Neural cell (in vitro differentiated cells): ENCODE data around the gene CCSER2.

Experiments used
- EP300 ChIP-seq: fragments of 450-650 bp; conservative IDR thresholded peaks from 2 replicates; pipeline ENCODE4 v1.6.1; 2014; ENCODE audit warnings: antibody characterized with exemption, mild to moderate bottlenecking, moderate library complexity; ENCODE audit not compliant: poor library complexity, severe bottlenecking
- EZH2 ChIP-seq: fragments of 200-600, 300-800 bp; shearing (Covaris generic), sonication (generic); IDR thresholded peaks from 2 replicates; pipeline ENCODE4 v1.6.1; 2014; ENCODE audit warnings: antibody characterized with exemption, low read length, borderline replicate concordance, mild to moderate bottlenecking; ENCODE audit not compliant: insufficient read depth, poor library complexity, severe bottlenecking
- TF ChIP-seq, protein P1 (sequence below): fragments of 450-650 bp; IDR thresholded peaks from 2 replicates; pipeline ENCODE4 v1.5.1; 2014; ENCODE audit warnings: antibody characterized with exemption, mild to moderate bottlenecking, moderate library complexity; ENCODE audit not compliant: poor library complexity, severe bottlenecking

DNA sequence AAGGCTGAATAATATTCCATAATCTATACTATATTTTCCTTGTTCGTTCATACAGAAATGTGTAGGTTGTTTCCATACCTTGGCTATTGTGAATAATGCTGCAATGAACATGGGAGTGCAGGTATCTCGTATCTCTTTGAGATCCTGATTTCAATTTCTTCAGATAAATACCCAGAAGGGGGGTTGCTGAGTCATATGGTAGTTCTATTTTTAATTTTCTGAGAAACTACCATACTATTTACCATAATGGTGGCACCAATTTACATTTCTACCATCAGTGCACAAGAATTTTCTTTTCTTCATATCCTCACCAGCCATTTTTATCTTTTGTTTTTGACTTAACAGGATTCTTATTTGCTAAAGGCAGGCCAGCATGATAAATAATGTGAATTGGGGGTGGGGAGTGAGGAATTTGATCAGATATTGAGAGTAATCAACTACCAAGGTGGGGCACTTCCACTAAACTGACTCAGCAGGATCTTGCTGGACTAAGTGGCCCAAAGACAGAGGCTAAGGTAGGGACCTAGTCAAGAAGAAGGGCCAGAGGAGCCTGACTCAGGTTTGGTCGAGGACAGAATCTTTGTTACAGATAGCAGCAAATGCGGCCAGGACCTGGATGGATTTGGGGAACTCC, 21.5 kb upstream of the CCSER2 start:
- TF ChIP-seq EZH2 (no peak), EP300 (no peak)
- TF ChIP-seq, protein P1, sequence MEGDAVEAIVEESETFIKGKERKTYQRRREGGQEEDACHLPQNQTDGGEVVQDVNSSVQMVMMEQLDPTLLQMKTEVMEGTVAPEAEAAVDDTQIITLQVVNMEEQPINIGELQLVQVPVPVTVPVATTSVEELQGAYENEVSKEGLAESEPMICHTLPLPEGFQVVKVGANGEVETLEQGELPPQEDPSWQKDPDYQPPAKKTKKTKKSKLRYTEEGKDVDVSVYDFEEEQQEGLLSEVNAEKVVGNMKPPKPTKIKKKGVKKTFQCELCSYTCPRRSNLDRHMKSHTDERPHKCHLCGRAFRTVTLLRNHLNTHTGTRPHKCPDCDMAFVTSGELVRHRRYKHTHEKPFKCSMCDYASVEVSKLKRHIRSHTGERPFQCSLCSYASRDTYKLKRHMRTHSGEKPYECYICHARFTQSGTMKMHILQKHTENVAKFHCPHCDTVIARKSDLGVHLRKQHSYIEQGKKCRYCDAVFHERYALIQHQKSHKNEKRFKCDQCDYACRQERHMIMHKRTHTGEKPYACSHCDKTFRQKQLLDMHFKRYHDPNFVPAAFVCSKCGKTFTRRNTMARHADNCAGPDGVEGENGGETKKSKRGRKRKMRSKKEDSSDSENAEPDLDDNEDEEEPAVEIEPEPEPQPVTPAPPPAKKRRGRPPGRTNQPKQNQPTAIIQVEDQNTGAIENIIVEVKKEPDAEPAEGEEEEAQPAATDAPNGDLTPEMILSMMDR: no peak
